Lower leg skin (tissue), 3 donors: Measurements from ENCODE around the gene ADGRL1.
"Not testable (repeated sequence)": the region's sequence is repeated elsewhere in the genome, so short reads cannot be mapped to it uniquely, and the experiment has no call there.

Experiments
- CTCF ChIP-seq, 3 donors: fragments of 450-650 bp; IDR thresholded peaks; one replicate each; pipeline ENCODE4 v1.5.1; 2016; ENCODE audit warnings: antibody characterized with exemption in 3 of 3, mild to moderate bottlenecking in 3 of 3, moderate library complexity in 2 of 3
- POLR2A ChIP-seq, 2 donors: fragments of 450-650 bp; IDR thresholded peaks; one replicate each; pipeline ENCODE4 v1.6.1; 2016 to 2017; ENCODE audit warnings: antibody characterized with exemption in 2 of 2, mild to moderate bottlenecking in 1 of 2, moderate library complexity in 1 of 2

GRCh38 chr19:14253822-14254599 lies 48.0 kb upstream of the ADGRL1 start:
- TF ChIP-seq POLR2A, CTCF (IDR thresholded peaks at IDR 0.05): not testable (repeated sequence)
